Left lobe of liver (tissue), 2 donors: ENCODE results near the gene FOXK2. TPM values are rescaled to one million over a fixed set of nuclear protein-coding genes. Genes with fewer than 3 reads are reported as not detected.
"Not testable (repeated sequence)": the region's sequence is repeated elsewhere in the genome, so short reads cannot be mapped to it uniquely, and the experiment has no call there.

Experiments used
- ATAC-seq: fragments of 200-7000 bp; cut with Tn5 transposase; one replicate; pipeline ENCODE4 v1.9.1; 2020; ENCODE audit warnings: mild to moderate bottlenecking, moderate library complexity
- DNase-seq: peaks from one replicate; pipeline ENCODE4 v3.0.0-alpha.2; 2020; ENCODE audit warnings: low spot score
- total RNA-seq: library from RNA; stranded (reverse); gene quantifications from one replicate; pipeline ENCODE4 v1.2.1, GENCODE V29; 2021
- donor health status: DM: no; HTN: no; CAD: no; lungs with moderate emphysema.
- donor health status: DM: no; HTN: yes; CAD: no.

FOXK2 gene
- total RNA-seq, 1 donor from 2014 or later: 16.2 TPM

DNA sequence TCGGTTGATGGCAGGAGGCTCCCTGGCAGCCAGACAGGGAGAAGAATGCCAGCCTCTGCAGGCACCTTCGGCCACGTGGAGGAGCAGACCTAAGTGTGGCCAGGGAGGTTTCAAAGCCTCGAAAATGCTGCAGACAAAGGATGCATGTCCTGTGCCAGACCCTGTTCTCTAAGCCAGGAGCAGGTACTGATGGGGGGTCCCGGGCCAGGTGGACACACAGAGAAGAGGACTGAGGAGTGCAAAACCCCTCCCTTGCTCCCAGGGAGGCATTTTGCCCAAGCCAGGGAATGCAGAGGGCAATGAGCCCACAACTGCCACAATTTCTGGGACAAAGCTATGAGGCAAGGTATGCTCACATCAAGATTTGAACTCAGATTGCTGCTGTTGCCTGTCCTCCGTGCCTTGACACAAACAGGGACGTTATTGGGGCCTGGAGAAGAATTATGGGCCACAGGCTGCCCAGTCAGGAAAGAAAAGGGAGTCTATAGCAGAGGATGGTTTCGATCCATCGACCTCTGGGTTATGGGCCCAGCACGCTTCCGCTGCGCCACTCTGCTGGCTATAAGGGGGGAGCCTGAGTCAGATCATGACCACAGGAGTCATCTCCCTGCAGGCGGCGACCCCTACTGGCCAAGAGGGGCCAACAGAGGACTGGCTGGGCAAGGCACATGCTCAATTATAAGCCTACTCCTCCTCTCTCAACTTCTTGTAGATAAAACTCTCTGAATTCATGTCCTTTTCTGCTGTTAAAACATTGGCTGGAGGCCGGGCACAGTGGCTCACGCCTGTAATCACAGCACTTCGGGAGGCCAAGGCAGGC lies 25.1 kb upstream of the FOXK2 start:
- peak; percentile 83 for ATAC-seq

DNA sequence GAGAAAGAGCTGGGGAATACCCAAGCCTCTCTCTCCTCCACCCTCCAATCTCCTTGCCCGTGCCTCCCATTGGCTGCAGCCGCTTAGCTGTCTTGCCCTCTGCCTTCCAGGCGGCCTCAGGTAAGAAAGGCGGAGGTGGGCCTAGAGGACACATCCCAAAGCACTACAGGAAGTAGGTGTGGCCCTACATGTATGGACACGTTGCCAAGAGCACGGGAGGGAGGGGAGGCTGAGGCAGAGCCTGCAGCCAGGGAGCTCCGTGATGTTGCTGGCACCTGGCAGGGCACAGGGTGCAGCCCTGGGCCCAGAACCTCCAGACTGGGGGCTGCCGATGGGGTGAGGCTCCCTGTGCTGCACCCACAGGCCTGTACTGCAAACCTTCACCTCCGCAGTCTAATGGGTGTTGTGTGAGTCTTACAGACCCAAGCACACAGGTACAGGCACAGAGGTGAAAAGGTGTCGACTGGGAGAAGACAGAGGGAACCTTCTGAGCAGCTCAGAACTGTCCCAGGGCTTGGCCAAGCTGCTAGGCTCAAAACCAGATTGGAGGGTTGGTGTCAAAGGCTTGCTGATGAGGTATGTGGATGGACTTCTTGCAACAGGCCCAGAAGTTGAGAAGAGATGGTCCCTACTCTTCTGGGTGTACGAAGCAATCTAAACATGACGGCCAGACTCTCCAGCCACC lies 23.5 kb upstream of the FOXK2 start:
- no peak for DNase-seq
- no peak for ATAC-seq

More for the DNA sequence above, 25.1 kb upstream of the FOXK2 start:
- peak; percentile 93 for DNase-seq

DNA sequence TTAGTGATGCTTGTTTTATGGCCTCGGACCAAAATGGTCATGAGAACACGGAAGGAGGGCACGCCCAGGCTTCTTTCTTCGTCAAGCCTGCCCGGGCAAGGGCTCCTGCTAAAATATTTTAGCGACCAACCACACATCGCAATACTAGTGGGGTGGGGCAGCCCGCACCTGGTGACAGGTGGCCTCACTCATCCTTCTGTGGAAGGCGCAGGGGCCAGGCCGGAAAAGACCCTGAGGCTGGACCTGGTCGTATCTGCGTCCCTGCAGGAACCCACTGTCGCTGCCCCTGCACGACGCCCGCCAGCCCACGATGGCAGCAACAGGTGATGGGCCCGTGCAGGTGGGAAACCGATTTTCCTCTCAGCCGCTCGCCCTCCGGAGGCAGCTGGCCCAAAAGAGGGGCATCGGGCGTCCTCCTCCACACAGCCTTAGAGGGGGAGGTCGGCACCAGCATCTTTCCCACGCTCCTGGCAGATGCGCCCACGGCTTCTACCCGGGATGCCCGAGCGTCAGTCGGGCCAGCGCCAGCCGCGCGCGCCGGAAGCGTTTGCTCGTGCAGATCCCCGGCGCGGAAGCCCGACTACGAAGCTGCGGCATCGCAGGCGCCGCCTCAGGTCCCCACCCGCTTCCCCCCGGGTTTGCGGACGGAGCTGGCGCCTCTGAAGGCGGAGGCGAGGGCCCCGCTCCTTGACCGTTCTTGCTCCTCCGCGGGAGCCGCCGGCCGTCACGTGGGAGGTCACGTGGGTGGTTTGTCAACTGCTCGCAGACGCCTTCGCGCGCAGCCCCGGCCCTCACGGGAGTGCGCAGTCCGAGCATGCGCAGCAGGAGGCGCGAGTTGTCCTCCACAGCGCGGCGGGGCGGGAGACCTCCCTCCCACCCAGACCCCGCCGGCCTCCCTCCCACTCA lies 22.8 kb upstream of the FOXK2 start:
- DNase-seq (peak; percentile 92), ATAC-seq (peak; percentile 65)

DNA sequence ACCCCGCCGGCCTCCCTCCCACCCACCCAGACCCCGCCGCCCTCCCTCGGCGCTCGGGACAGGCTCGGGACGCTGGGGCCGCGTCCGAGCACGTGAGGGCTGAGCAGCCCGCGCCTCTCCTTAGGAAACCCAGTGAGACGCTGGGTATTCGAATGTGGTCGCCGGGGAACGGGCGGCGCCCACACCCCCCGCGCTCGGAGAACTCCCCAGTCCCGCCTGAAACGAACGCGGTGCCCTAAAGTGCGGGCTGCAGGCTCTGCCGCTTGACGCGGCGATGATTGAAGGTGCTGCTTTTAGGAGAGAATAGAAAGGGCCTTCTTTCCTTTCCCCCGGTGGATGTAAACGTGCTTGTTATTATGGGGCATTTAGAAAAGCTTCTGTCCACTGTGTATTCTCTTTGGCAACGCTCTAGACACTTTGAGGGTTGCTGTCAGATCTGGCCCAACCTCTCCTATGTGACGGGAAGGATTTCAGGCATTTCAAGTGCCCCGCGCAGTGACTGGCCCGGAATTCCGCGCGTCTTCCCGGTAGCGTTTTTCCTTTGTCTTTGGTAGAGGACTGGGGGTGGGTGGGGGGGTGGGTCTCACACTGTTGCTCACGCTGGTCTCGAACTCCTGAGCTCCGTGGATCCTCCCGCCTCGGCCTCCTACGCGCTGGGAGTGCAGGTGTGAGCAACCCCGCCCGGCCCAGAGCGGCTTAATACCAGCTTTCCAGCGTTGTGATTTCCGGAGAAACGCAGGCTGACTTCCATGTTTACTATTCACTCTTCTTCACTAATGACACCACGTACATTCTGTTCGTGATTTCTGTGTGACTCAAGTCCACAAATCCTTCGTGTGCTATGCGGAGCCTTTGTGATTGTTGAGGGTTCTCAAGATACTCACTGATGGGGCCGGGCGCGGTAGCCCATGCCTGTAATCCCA lies 21.8 kb upstream of the FOXK2 start:
- ATAC-seq: peak; percentile 37
- no peak for DNase-seq

GRCh38 chr17:82502207-82502606 lies 17.3 kb upstream of the FOXK2 start:
- DNase-seq: peak; percentile 79
- peak; percentile 75 for ATAC-seq

DNA sequence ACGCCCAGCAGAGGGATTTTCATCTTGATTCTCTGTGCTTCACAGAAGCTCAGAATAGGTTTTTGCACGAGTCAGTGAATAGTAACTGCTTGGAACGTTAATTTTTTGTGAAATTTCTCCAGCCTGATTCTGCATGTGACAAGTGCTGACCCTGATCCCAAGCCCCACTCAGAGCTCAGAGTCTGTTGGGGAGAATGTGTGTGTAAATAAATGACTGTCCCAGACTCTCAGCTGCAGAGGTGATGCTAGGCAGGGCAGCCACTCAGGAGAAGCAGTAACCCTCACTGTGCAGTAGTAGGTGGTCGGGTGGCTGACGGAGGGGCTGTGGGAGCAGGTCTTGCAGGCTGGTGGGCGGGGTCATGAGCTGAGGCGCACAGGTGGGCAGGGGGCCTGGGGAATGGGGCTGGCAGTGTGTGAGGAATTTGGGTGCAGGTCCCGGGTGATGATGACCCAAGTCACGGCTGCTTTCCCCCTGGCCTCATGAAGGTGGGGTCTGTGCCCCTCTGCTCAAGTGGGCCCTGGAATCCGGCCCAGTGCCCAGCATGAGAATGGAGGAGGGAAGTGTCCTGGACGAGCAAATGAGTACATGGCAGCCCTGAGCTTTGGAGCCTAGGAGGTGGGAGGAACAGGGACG lies 16.3 kb upstream of the FOXK2 start:
- DNase-seq: no peak
- no peak for ATAC-seq

DNA sequence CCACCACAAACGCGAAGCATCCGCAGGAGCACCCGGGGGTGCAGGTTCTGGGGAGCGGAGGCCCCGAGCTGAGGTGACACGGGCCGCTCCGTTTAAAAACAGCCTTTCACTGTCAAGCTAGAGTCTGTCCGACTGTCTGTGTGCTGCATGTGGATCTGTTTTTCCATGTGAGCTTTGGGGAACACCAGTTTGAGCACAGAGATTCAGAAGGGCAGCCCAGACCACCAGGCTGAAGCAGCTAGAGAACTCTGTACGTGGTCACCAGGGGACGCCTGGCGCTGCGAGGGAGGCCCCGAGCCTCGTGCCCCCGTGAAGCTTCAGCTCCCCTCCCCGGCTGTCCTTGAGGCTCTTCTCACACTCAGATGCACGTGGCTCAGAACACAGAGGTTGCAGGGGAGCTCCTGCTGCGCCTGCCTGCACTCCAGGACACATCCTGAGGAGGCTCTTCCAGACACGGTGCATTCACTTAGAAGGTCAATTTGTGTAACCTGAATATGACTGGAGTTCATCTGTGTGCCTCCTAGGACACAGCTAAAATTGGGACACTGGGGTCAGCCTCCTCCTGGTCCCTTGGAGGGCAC lies 15.7 kb upstream of the FOXK2 start:
- no peak for DNase-seq
- ATAC-seq: no peak

DNA sequence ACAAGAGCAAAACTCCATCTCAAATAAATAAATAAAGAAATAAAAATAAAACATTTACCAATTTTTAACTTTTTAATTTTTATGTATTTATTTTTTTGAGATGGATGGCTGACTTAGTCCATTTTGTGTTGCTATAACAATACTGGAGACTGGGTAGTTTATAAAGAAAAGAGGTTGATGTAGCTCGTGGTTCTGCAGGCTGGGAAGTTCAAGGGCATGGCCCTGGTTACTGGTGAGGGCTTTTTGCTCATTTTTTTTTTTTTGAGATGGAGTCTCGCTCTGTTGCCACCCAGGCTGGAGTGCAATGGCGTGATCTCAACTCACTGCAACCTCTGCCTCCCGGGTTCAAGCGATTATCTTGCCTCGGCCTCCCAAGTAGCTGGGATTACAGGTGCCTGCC lies 14.2 kb upstream of the FOXK2 start:
- no peak for DNase-seq

DNA sequence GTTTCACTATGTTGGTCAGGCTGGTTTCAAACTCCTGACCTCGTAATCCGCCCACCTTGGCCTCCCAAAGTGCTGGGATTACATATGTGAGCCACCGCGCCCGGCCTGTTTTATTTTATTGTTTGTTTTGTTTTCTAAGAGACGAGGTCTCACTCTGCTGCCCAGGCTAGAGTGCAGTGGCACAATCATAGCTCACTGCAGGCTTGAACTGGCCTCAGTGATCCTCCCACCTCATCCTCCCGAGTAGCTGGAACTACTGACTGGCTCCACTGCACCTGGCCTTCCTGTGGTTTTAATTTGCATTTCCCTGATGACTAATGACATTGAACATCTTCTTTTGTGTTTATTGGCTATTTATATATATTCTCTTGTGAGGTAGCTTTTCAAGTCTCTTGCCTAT lies 13.1 kb upstream of the FOXK2 start:
- DNase-seq, ATAC-seq: not testable (repeated sequence)

More for the DNA sequence above, 14.2 kb upstream of the FOXK2 start:
- no peak for ATAC-seq

- ATAC-seq: peak; percentile 90
- DNase-seq: peak; percentile 88
These were observed 11.8 kb upstream of the FOXK2 start for GRCh38 chr17:82507631-82508175.

DNA sequence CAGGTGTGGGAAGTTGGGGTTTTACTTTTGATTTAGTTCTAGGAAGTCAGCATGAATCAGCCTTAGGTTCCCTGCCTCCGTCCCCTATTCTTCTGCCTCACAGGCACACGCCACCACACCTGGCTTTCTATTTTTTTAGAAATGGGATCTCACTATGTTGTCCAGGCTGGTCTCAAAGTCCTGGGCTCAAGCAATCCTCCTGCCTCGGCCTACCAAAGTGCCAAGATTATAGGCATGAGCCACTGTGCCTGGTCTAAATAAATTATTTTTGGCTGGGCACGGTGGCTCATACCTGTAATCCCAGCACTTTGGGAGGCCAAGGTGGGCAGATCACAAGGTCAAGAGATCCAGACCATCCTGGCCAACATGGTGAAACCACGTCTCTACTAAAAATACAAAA lies 7.9 kb upstream of the FOXK2 start:
- not testable (repeated sequence) for ATAC-seq, DNase-seq

DNA sequence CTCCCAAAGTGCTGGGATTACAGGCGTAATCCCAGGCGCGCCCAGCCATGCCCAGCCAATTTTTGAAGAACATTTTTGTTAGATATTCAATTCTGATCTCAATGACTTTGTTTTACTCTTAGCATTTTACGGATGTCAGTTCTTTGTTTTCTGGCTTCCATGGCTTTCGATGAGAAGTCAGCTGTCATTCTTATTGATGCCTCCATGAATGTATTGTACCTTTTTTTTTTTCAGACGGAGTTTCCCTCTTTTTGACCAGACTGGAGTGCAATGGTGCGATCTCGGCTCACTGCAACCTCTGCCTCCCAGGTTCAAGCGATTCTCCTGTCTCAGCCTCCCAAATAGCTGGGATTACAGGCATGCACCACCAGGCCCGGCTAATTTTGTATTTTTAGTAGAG lies 5.7 kb upstream of the FOXK2 start:
- ATAC-seq, DNase-seq: not testable (repeated sequence)

- no peak for ATAC-seq
These were observed 2.2 kb upstream of the FOXK2 start for GRCh38 chr17:82517230-82517865.

GRCh38 chr17:82519971-82520903 lies 705 bp downstream of the FOXK2 start:
- peak; percentile 9 for ATAC-seq
- DNase-seq: no peak

More at GRCh38 chr17:82517230-82517865, 2.2 kb upstream of the FOXK2 start:
- DNase-seq: no peak

GRCh38 chr17:82524540-82524939 lies 5.0 kb downstream of the FOXK2 start:
- no peak for DNase-seq

DNA sequence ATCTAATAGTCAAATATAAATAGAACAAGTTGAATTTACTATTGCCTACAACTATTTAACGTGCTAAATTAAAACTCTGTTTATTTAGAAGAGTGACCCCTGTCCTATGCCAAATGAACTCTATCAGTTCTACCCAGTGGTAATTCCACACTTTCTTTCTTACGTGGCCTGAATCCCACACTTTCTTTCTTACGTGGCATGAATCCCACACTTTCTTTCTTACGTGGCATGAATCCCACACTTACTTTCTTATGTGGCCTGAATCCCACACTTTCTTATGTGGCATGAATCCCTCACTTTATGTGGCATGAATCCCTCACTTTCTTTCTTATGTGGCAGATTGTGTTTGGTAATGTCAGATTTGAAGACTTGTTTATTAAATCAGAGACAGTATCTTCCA lies 6.2 kb downstream of the FOXK2 start:
- no peak for DNase-seq
- no peak for ATAC-seq

More at GRCh38 chr17:82524540-82524939, 5.0 kb downstream of the FOXK2 start:
- peak; percentile 5 for ATAC-seq

GRCh38 chr17:82527898-82528297 lies 8.4 kb downstream of the FOXK2 start:
- no peak for DNase-seq
- ATAC-seq: no peak
